ENCODE results near the gene ZIM2.

ZIM2 gene

DNA sequence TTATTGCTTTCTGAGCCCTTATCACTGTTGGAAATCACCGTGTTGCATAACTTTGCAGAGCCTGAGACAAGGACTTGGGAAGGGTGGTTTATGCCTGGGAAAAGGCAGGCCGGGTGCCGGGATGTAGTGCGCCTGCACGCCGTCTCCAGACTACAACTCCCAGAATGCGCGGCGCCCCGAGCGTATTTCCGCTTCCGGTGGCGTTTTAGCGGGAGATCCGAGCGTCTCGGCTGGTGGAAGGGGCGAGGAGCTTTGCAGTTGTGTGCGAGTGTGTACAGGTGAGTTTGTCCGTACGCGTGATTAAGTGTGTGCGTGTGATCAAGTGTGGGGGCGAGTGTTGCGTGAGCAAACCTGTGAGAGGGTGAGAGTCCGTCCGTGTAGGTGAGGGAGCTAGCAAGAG, 75.4 kb downstream of the ZIM2 start:
- peaks cover 22% of the 10 kb centered on the region for H3K36me3 Mint-ChIP-seq
- peaks cover 13% of the 10 kb centered on the region for H3K4me1 Mint-ChIP-seq
- H3K4me3 Mint-ChIP-seq: peak overlapping the region; percentile 76
- H3K27ac Mint-ChIP-seq: peak overlapping the region; percentile 43
- H3K9me3 Mint-ChIP-seq: peaks cover 32% of the 10 kb centered on the region
- H3K27me3 Mint-ChIP-seq: peaks cover 10% of the 10 kb centered on the region

DNA sequence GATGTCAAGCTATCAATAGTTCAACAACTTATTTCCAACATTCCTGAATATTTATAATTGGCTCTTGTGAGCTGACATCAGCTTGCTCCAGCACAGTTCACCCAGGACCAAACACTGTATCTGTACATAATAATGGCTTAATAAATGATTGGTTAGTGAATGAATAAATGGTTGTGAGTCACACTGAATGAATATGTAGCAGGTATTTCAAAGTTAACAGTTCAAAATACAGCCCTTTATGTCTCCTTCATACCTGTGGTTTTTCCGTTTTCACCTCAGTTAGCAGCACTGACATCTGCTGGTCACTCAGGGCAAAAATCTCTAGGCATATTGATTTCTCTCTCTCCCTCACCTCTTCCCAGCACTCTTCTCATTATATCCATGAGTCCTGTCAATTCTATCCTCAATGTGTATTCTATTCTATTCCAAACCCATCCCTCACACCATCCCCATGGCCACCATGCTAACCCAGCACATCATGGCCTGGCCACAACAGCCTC, 76.3 kb downstream of the ZIM2 start:
- H3K36me3 Mint-ChIP-seq: peaks cover 22% of the 10 kb centered on the region
- no peak overlapping the region for H3K4me3 Mint-ChIP-seq
- H3K9me3 Mint-ChIP-seq: peaks cover 32% of the 10 kb centered on the region
- H3K27me3 Mint-ChIP-seq: peaks cover 10% of the 10 kb centered on the region
- no peak overlapping the region for H3K27ac Mint-ChIP-seq
- H3K4me1 Mint-ChIP-seq: peaks cover 13% of the 10 kb centered on the region

DNA sequence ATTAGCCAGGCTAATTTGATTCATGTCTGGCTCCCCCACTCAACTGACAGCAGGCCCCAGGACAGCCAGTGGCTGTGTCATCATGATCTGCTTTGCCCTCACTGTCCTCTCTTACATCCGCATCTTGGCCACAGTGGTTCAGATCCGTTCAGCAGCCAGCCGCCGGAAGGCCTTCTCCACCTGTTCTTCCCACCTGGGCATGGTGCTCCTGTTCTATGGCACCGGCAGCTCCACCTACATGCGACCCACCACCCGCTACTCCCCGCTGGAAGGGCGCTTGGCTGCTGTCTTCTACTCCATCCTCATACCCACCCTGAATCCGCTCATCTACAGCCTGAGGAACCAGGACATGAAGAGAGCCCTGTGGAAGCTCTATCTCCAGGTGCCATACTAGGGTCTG, 79.7 kb downstream of the ZIM2 start:
- peaks cover 8% of the 10 kb centered on the region for H3K27me3 Mint-ChIP-seq
- H3K4me1 Mint-ChIP-seq: peaks cover 13% of the 10 kb centered on the region
- H3K4me3 Mint-ChIP-seq: no peak overlapping the region
- H3K27ac Mint-ChIP-seq: no peak overlapping the region
- H3K36me3 Mint-ChIP-seq: peaks cover 16% of the 10 kb centered on the region
- H3K9me3 Mint-ChIP-seq: peaks cover 51% of the 10 kb centered on the region

DNA sequence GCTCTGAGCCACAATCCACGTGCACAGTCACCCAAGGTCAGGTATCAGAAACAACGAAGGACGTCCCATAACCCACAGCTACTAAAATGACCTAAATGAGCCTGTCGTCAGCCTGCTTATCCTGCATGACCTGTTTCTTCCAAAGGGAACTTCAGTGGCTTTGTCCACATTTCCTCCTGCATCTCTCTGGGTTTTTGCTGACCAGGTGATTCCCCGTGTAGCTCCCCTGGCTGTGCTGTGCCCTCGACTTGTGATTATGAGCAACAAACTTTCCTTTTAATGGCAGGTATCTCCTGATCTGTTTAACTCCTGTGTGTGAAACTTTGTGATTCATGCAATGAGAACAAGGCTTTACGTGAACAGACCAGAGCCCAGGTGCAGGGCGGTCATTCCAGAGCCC, 81.0 kb downstream of the ZIM2 start:
- peaks cover 6% of the 10 kb centered on the region for H3K36me3 Mint-ChIP-seq
- H3K4me1 Mint-ChIP-seq: no peaks in the 10 kb centered on the region
- no peak overlapping the region for H3K27ac Mint-ChIP-seq
- no peak overlapping the region for H3K4me3 Mint-ChIP-seq
- peaks cover 41% of the 10 kb centered on the region for H3K9me3 Mint-ChIP-seq
- H3K27me3 Mint-ChIP-seq: no peaks in the 10 kb centered on the region

DNA sequence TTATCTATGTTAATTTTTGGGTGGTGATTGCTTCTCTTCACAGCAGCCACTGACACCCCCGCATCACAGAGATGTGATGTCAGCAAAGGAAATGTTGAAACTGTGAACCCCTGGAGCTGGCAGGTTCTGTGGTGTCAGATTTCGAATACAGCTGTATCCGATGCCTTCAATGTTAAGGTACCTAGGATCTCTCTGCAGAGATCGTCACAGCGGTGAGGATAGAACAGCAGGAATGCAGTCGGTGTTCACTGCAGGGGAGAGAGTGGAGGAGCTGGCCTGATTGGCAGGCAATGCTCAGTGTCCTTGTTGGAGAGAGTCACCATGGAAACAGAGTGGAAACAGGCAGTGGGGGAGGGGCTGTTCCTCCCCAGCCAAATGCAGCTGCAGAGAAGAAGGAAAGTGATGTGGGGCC, 89.4 kb downstream of the ZIM2 start:
- Mint-ChIP-seq H3K4me3 (no peak overlapping the region), H3K9me3 (peaks cover 22% of the 10 kb centered on the region), H3K4me1 (no peaks in the 10 kb centered on the region), H3K36me3 (peaks cover 3% of the 10 kb centered on the region), H3K27ac (no peak overlapping the region), H3K27me3 (peaks cover 3% of the 10 kb centered on the region)

DNA sequence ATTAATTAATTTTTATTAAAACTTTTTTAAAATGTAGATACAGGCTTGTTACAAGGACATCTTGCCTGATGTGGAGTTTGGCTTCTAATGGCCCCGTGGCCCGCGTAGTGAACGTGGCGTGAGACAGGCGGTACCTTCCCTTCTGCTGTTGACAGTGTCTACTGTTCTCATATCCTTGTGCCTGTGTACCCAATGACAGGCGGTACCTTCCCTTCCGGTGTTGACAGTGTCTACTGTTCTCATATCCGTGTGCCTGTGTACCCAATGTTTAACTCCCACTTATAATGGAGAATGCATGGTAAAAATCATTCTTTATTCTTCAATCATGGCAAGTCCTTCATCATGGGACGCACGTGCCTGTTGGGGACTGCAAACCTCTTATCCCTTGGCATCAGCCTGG, 89.9 kb downstream of the ZIM2 start:
- Mint-ChIP-seq H3K4me1 (no peaks in the 10 kb centered on the region), H3K9me3 (peaks cover 19% of the 10 kb centered on the region), H3K4me3 (no peak overlapping the region), H3K27ac (no peak overlapping the region), H3K27me3 (peaks cover 3% of the 10 kb centered on the region), H3K36me3 (peaks cover 3% of the 10 kb centered on the region)

DNA sequence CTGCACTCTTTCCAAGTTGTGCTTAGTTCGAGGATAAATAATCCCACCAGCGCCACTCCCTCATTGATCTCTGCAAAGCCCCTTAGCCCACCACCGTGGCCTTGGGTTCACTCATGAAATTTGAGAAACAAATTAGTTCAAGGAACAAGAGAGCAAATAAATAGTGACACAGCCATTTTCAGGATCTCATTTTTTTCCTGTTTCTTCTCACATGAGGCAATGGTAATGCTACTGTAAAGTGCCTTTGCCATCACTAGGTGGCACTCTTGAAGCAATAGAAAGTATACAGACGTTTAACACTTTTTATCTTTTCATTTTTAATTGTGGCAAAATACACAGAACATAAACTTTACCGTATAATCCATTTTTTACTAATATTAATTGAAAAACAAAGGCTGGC, 92.1 kb downstream of the ZIM2 start:
- Mint-ChIP-seq H3K27ac (no peak overlapping the region), H3K36me3 (peaks cover 3% of the 10 kb centered on the region), H3K27me3 (peaks cover 3% of the 10 kb centered on the region), H3K9me3 (peaks cover 26% of the 10 kb centered on the region), H3K4me1 (no peaks in the 10 kb centered on the region), H3K4me3 (no peak overlapping the region)

DNA sequence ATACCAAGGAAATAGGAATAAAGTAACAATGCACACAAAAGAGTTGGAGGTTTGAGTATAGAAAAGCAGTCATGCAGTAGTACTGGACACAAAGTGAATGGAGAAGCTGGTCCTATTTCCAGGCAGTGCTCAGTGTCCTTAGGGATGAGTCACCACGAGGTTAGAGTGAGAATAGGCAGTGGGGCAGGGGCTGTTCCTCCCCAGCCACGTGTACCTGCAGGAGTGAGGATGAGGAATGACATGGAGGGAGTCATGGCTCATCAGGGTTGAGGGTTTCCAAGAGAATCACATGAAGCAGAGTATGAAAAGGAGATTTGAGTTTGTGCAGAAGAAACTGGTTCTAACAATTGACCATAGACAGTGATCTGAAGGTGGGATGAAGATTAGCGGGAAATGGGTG, 94.2 kb downstream of the ZIM2 start:
- peaks cover 3% of the 10 kb centered on the region for H3K36me3 Mint-ChIP-seq
- H3K4me1 Mint-ChIP-seq: no peaks in the 10 kb centered on the region
- no peak overlapping the region for H3K4me3 Mint-ChIP-seq
- H3K9me3 Mint-ChIP-seq: peaks cover 25% of the 10 kb centered on the region
- H3K27me3 Mint-ChIP-seq: peaks cover 3% of the 10 kb centered on the region
- no peak overlapping the region for H3K27ac Mint-ChIP-seq

DNA sequence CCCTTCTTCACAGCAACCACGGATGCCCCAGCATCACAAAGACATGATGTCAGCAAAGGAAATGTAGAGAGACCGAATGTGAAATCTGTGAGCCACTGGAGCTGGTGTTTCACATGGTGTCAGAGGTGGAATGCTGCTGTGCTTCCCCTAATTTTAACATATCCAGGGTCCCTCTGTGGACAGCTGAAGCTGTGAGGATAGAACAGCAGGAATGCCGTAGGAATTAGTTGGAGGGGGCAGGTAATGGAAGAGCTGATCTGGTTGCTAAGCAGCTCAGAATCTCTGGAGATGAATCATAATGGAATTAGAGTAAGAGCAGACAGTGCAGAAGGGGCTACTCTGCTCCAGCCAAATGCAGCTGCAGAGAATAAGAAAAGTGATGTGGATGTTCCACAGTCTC, 100.0 kb downstream of the ZIM2 start:
- H3K27ac Mint-ChIP-seq: no peak overlapping the region
- no peaks in the 10 kb centered on the region for H3K4me1 Mint-ChIP-seq
- peaks cover 22% of the 10 kb centered on the region for H3K9me3 Mint-ChIP-seq
- peaks cover 2% of the 10 kb centered on the region for H3K36me3 Mint-ChIP-seq
- no peaks in the 10 kb centered on the region for H3K27me3 Mint-ChIP-seq
- no peak overlapping the region for H3K4me3 Mint-ChIP-seq

DNA sequence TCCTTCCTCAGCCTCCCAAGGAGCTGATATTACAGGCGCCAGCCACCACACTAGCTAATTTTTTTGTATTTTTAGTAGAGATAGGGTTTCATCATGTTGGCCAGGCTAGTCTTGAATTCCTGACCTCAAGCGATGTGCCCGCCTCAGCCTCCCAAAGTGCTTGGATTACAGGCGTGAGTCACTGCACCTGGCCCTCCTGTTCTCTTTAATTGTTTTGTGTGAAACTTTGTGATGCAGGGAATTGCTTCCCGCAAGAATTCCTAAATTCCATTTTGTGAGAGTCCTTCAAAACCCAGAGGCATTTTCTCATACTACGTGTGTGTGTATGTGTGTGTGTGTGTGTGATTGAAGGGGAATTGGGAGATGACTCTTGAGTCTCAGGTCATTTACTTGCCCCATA, 104.0 kb downstream of the ZIM2 start:
- Mint-ChIP-seq H3K27me3 (no peaks in the 10 kb centered on the region), H3K9me3 (peaks cover 35% of the 10 kb centered on the region), H3K4me1 (no peaks in the 10 kb centered on the region)

DNA sequence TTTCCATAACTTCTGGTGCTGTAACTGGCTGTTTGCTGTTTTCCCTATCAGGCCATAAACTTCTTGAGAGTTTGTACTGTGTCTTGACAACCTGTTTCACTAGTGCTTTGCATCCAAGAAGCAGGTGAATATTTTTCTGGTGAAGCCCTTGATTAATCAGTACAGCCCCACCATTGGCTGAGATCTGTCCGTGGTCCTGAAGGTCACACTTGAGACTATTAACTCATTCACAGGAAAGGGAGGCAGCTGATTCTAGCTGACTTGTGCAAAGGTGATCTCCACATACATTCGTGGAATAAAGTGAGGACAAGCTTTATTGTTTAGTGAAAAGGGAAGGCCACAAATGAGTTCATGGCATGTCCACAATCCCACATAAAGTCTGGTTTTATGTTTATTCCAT, 107.5 kb downstream of the ZIM2 start:
- no peaks in the 10 kb centered on the region for H3K27me3 Mint-ChIP-seq
- no peak overlapping the region for H3K4me3 Mint-ChIP-seq
- H3K4me1 Mint-ChIP-seq: no peaks in the 10 kb centered on the region
- H3K36me3 Mint-ChIP-seq: peaks cover 2% of the 10 kb centered on the region
- H3K9me3 Mint-ChIP-seq: peaks cover 45% of the 10 kb centered on the region
- H3K27ac Mint-ChIP-seq: no peak overlapping the region

More for the DNA sequence above, 104.0 kb downstream of the ZIM2 start:
- Mint-ChIP-seq H3K27ac (no peak overlapping the region), H3K4me3 (no peak overlapping the region), H3K36me3 (peaks cover 2% of the 10 kb centered on the region)

DNA sequence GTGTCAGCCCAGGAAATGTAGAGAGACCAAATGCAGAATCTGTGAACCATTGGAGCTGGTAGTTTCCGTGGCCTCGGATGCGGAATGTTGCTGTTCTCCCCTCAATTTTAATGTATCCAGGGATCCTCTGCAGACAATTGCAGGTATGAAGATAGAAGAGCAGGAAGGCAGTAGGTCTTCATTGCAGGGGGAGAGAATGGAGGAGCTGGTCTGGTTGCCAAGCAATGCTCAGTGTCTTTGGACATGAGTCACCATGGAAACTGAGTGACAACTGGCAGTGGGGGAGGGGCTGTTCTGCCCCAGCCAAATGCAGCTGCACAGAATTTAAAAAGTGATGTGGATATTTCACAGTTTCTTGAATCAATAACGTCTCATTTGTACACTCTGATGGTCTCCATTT, 112.8 kb downstream of the ZIM2 start:
- no peak overlapping the region for H3K4me3 Mint-ChIP-seq
- H3K27ac Mint-ChIP-seq: no peak overlapping the region
- peaks cover 31% of the 10 kb centered on the region for H3K9me3 Mint-ChIP-seq
- H3K27me3 Mint-ChIP-seq: no peaks in the 10 kb centered on the region
- H3K36me3 Mint-ChIP-seq: peaks cover 12% of the 10 kb centered on the region
- no peaks in the 10 kb centered on the region for H3K4me1 Mint-ChIP-seq

DNA sequence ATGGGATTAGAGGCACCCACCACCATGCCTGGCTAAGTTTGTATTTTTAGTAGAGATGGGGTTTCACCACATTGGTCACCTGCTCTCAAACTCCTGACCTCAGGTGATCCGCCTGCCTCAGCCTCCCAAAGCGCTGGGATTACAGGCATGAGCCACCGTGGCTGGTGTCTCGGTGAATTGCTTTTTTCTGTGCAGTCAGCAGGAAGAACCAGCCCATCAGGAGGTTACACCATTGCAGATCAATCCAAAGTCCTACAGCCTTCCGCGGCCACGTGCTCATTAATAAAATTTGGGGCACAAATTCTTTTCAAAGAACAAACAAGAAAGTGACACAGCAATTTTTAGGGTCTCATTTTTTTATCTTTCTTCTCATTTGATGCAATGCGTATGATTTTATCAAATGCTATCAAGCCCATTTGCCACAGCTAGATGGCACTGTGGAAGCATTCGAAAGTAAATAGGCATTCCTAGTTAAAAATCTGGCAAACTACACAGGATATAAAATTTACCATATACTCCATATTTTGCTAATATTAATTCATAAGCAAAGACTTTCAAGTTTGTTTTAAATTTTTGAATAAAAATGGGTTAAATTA, 114.6 kb downstream of the ZIM2 start:
- Mint-ChIP-seq H3K9me3 (peaks cover 26% of the 10 kb centered on the region), H3K4me3 (no peak overlapping the region), H3K27ac (no peak overlapping the region), H3K36me3 (peaks cover 13% of the 10 kb centered on the region), H3K27me3 (no peaks in the 10 kb centered on the region), H3K4me1 (no peaks in the 10 kb centered on the region)

All from activated naive CD4-positive, alpha-beta T cell treated with anti-CD3 and anti-CD28 coated beads, Interleukin-2, amount 50 U/mL, for 24 hours (primary cell).